HepG2 (cell line): ENCODE data around the gene RPL38. TPM values are rescaled to one million over a fixed set of nuclear protein-coding genes. Genes with fewer than 3 reads are reported as not detected.

ENCODE experiments used
- ARID3A ChIP-seq: IDR thresholded peaks from 2 replicates; pipeline ENCODE4 v1.6.1; 2012; ENCODE audit warnings: low read depth, low read length, improper control_type of control experiment
- ARNT ChIP-seq: fragments of 450-650 bp; IDR thresholded peaks from 2 replicates; pipeline ENCODE4 v1.6.1; 2017
- CREBL2 ChIP-seq: sonication (generic); formaldehyde crosslinking; IDR thresholded peaks from 2 replicates; pipeline ENCODE4 v1.8.1; 2023; ENCODE audit warnings: missing genetic modification reagents, mild to moderate bottlenecking, borderline replicate concordance
- GPBP1L1 ChIP-seq: sonication (generic); formaldehyde crosslinking; IDR thresholded peaks from 2 replicates; pipeline ENCODE4 v1.5.0; 2020; ENCODE audit warnings: mild to moderate bottlenecking, missing genetic modification reagents
- HNRNPH1 ChIP-seq: fragments of 200-400 bp; formaldehyde crosslinking; optimal IDR thresholded peaks from 2 replicates; pipeline ENCODE3; 2017; ENCODE audit warnings: mild to moderate bottlenecking, low read depth, low read length
- NR2F1 ChIP-seq, 2 experiments: fragments of 450-650 bp in 1 of 2; formaldehyde crosslinking in 1 of 2; IDR thresholded peaks; 2 replicates each; pipeline versions ENCODE4 v1.5.0 to v1.6.1; 2016 to 2020; ENCODE audit warnings: mild to moderate bottlenecking in 1 of 2, missing compliant biosample characterization in 1 of 2, missing genetic modification reagents in 1 of 2, moderate library complexity in 1 of 2
- PHF5A ChIP-seq: IDR thresholded peaks from one replicate; pipeline ENCODE4 v1.6.1; 2018; ENCODE audit warnings: low read depth, missing genetic modification reagents; ENCODE audit not compliant: unreplicated experiment
- POLR2AphosphoS2 ChIP-seq: IDR thresholded peaks from 2 replicates; pipeline ENCODE4 v1.6.1; 2011; ENCODE audit warnings: low read depth, low read length, improper control_type of control experiment
- SALL2 ChIP-seq: sonication (generic); formaldehyde crosslinking; IDR thresholded peaks from 2 replicates; pipeline ENCODE4 v1.8.1; 2023; ENCODE audit warnings: mild to moderate bottlenecking, missing genetic modification reagents, inconsistent platforms
- SAP130 ChIP-seq: IDR thresholded peaks from 2 replicates; pipeline ENCODE4 v1.6.1; 2016; ENCODE audit warnings: low read depth
- SMC3 ChIP-seq: IDR thresholded peaks from 2 replicates; pipeline ENCODE4 v1.6.1; 2011; ENCODE audit warnings: low read length, improper control_type of control experiment
- SNAPC2 ChIP-seq: sonication (generic); formaldehyde crosslinking; IDR thresholded peaks from 2 replicates; pipeline ENCODE4 v1.8.1; 2022; ENCODE audit warnings: mild to moderate bottlenecking, missing genetic modification reagents
- SP4 ChIP-seq: sonication (generic); formaldehyde crosslinking; IDR thresholded peaks from 2 replicates; pipeline ENCODE4 v1.8.1; 2023; ENCODE audit warnings: mild to moderate bottlenecking, missing genetic modification reagents
- TARDBP ChIP-seq: sonication (generic); formaldehyde crosslinking; IDR thresholded peaks from 2 replicates; pipeline ENCODE4 v1.8.0; 2022; ENCODE audit warnings: mild to moderate bottlenecking, missing genetic modification reagents
- TIGD3 ChIP-seq: sonication (generic); formaldehyde crosslinking; IDR thresholded peaks from 2 replicates; pipeline ENCODE4 v1.5.1; 2020; ENCODE audit warnings: mild to moderate bottlenecking, missing genetic modification reagents, borderline replicate concordance
- ZFP37 ChIP-seq: sonication (generic); formaldehyde crosslinking; IDR thresholded peaks from 2 replicates; pipeline ENCODE4 v1.4.0; 2020; ENCODE audit warnings: missing genetic modification reagents, borderline replicate concordance
- ZNF136 ChIP-seq: sonication (generic); formaldehyde crosslinking; IDR thresholded peaks from 2 replicates; pipeline ENCODE4 v1.8.1; 2022; ENCODE audit warnings: low read depth, mild to moderate bottlenecking, moderate library complexity, missing genetic modification reagents
- ZNF20 ChIP-seq: sonication (generic); formaldehyde crosslinking; IDR thresholded peaks from 2 replicates; pipeline ENCODE4 v1.4.0; 2020; ENCODE audit warnings: mild to moderate bottlenecking, moderate library complexity, missing genetic modification reagents
- ZNF460 ChIP-seq: sonication (generic); formaldehyde crosslinking; IDR thresholded peaks from 2 replicates; pipeline ENCODE4 v1.5.1; 2020; ENCODE audit warnings: missing genetic modification reagents, mild to moderate bottlenecking, borderline replicate concordance
- ZNF552 ChIP-seq: sonication (generic); formaldehyde crosslinking; IDR thresholded peaks from 2 replicates; pipeline ENCODE4 v1.9.0; 2022; ENCODE audit warnings: missing genetic modification reagents, mild to moderate bottlenecking, borderline replicate concordance
- ZNF562 ChIP-seq: sonication (generic); formaldehyde crosslinking; IDR thresholded peaks from 2 replicates; pipeline ENCODE4 v1.8.0; 2022; ENCODE audit warnings: missing genetic modification reagents, borderline replicate concordance
- ZNF768 ChIP-seq: sonication (generic); formaldehyde crosslinking; IDR thresholded peaks from 2 replicates; pipeline ENCODE4 v1.4.0; 2020; ENCODE audit warnings: missing genetic modification reagents
- ZNF784 ChIP-seq: sonication (generic); formaldehyde crosslinking; IDR thresholded peaks from 2 replicates; pipeline ENCODE4 v1.5.1; 2020; ENCODE audit warnings: missing genetic modification reagents, mild to moderate bottlenecking, borderline replicate concordance
- ZNF83 ChIP-seq: sonication (generic); formaldehyde crosslinking; IDR thresholded peaks from 2 replicates; pipeline ENCODE4 v1.4.0; 2020; ENCODE audit warnings: missing genetic modification reagents, mild to moderate bottlenecking, borderline replicate concordance
- ZNF841 ChIP-seq: sonication (generic); formaldehyde crosslinking; IDR thresholded peaks from 2 replicates; pipeline ENCODE4 v1.8.1; 2023; ENCODE audit warnings: missing genetic modification reagents, borderline replicate concordance
- polyA plus RNA-seq, 8 experiments: library from polyadenylated mRNA; depleted of rRNA in 3 of 8; stranded (reverse) in 7 of 8; unstranded in 1 of 8; fragments of >200 nt; fragmentation: Illumina TruSeq in 4 of 8; extraction: Trizol in 4 of 8; gene quantifications; 2 replicates each; pipeline versions ENCODE4 v1.2.1 to v1.2.3, GENCODE V29; 2011 to 2016; ENCODE audit warnings: low read depth in 4 of 8, missing spikeins in 1 of 8, mixed read lengths in 1 of 8; ENCODE audit not compliant: insufficient read depth in 1 of 8
- total RNA-seq, 5 experiments: library from RNA; depleted of rRNA; stranded (reverse); fragments of >200 nt; fragmentation: Illumina TruSeq; extraction: Trizol; gene quantifications; 2 replicates each; pipeline ENCODE4 v1.2.3, GENCODE V29; 2016; ENCODE audit warnings: low read depth in 1 of 5

Gene RPL38
- total and polyA plus RNA-seq, 2 of the 13 experiments (the other 11 are each of a cell fraction or from before 2014, with no cell fraction given): 2,370 to 2,372 TPM

- TF ChIP-seq POLR2AphosphoS2 (0 out of 2 replicates have a peak, but pooled peaks have one; percentile 53), SP4 (CRISPR knock-in tag) (no peak), ARID3A (no peak), PHF5A (CRISPR knock-in tag) (no peak), ZNF784 (CRISPR knock-in tag) (no peak), ZNF20 (CRISPR knock-in tag) (no peak), ARNT (no peak), CREBL2 (no peak), HNRNPH1 (no peak), GPBP1L1 (CRISPR knock-in tag) (no peak), ZNF552 (CRISPR knock-in tag) (0 out of 2 replicates have a peak, but pooled peaks have one; percentile 23), ZNF562 (CRISPR knock-in tag) (no peak), NR2F1 (CRISPR knock-in tag; IDR thresholded peaks at IDR 0.05) (no peak), SALL2 (CRISPR knock-in tag) (no peak), TARDBP (CRISPR knock-in tag) (no peak), ZNF136 (CRISPR knock-in tag) (no peak), SMC3 (no peak), SNAPC2 (no peak), ZFP37 (CRISPR knock-in tag) (no peak), ZNF460 (CRISPR knock-in tag) (no peak), SAP130 (CRISPR knock-in tag) (no peak), TIGD3 (CRISPR knock-in tag) (0 out of 2 replicates have a peak, but pooled peaks have one; percentile 67), ZNF83 (CRISPR knock-in tag) (no peak), ZNF768 (CRISPR knock-in tag) (no peak), ZNF841 (CRISPR knock-in tag) (no peak)
Observed at GRCh38 chr17:74211141-74211911, 7.8 kb downstream of the RPL38 start (continued).
